ENCODE measurements around the gene EFCAB9. TPM values are rescaled to one million over a fixed set of nuclear protein-coding genes. Genes with fewer than 3 reads are reported as not detected.

Gene EFCAB9
- total and polyA plus RNA-seq, 5 donors from 2014 or later = not detected

DNA sequence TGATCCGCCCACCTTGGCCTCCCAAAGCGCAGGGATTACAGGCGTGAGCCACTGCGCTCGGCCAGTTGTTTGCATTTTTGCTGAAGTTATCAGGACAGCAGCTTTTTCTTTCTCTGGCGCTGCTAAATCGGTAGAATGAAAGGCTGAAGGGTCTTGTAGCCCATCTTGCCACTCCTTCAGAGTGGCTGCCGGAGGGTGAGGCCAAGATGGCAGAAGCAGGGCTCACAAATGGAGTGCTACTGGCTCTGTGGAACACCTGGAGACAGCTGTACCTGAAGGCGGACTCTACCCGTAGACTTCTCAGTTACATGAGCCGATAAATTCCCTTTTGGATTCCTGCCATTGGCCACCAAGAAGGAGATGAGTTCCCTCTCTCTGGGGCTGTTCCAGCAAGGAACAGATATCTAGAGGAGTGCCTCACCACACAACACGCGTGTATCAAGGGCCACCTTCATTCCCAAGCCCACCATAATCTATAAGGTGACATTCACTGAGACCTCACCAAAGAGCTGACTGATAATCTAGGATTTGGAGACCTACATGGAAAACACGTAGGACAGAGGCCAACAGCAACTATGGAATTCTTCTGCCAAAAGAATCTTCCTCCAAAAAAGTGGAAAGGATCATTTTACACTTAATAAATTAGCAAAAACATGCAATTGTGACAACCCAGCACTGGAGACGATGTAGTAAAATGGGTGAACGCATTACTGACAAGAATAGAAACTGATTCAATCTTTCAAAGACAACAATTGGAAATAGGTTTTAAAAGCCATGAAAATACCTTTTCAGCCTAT lies 27.7 kb upstream of the EFCAB9 start:
- no peaks in the 10 kb centered on the region for H3K9me3 Mint-ChIP-seq
- H3K4me3 Mint-ChIP-seq = peak overlapping the region in 3 of 4 donors; percentile 9 to 51 (median 45)
- no peaks in the 10 kb centered on the region for H3K27me3 Mint-ChIP-seq
- Histone ChIP-seq H3K9me3 (ENCODE audit: control insufficient read depth in 2 of 2, low read length in 2 of 2) (no peaks in the 10 kb centered on the region), H3K27me3 (ENCODE audit: control insufficient read depth, insufficient read depth, low read length) (no peaks in the 10 kb centered on the region), H3K4me3 (ENCODE audit: low read depth, low read length) (no peak overlapping the region), H3K36me3 (ENCODE audit: control insufficient read depth, insufficient read depth, low read length) (peaks cover 52% of the 10 kb centered on the region), H3K4me1 (ENCODE audit: control insufficient read depth, insufficient read depth, low read length, poor library complexity, severe bottlenecking) (peaks cover 89% of the 10 kb centered on the region), H3K27ac (ENCODE audit: insufficient read depth, low read length, poor library complexity, severe bottlenecking) (no peak overlapping the region)
- peaks cover 17% of the 10 kb centered on the region for H3K36me3 Mint-ChIP-seq
- peak overlapping the region; percentile 31 to 87 (median 69) for H3K27ac Mint-ChIP-seq
- ATAC-seq (ENCODE audit: low read depth in 2 of 2) (no peak), DNase-seq (no peak)
- peaks cover 29 to 93% (median 63%) of the 10 kb centered on the region in 4 donors for H3K4me1 Mint-ChIP-seq

DNA sequence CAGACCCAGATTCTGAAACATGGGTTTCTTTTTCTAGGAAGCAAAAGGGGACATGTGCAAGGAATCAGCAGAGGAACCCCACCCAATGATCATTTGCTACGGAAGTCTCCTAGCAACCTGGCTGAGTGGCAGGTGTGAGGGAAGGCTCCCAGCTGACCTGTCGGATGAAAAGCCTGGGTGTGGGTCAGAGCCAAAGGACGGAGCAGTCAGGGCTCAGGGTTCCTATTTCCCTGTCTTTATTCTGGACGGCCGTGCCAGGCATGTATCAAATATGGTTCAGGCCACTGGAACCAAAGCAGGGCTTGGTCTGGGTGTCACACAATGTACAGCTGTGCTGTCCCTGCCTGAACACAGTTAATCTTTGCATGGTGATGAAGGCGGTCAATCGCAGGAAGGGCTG lies 26.1 kb upstream of the EFCAB9 start:
- Histone ChIP-seq H3K4me1 (ENCODE audit: control insufficient read depth, insufficient read depth, low read length, poor library complexity, severe bottlenecking) (peaks cover 84% of the 10 kb centered on the region), H3K27ac (ENCODE audit: insufficient read depth, low read length, poor library complexity, severe bottlenecking) (no peak overlapping the region), H3K36me3 (ENCODE audit: control insufficient read depth, insufficient read depth, low read length) (peaks cover 57% of the 10 kb centered on the region), H3K27me3 (ENCODE audit: control insufficient read depth, insufficient read depth, low read length) (no peaks in the 10 kb centered on the region), H3K9me3 (ENCODE audit: control insufficient read depth in 2 of 2, low read length in 2 of 2) (no peaks in the 10 kb centered on the region), H3K4me3 (ENCODE audit: low read depth, low read length) (no peak overlapping the region)
- Mint-ChIP-seq H3K9me3 (no peaks in the 10 kb centered on the region), H3K27ac (peak overlapping the region; percentile 46 to 89 (median 66)), H3K4me3 (peak overlapping the region in 3 of 4 donors; percentile 8 to 81 (median 41)), H3K36me3 (peaks cover 17% of the 10 kb centered on the region), H3K27me3 (no peaks in the 10 kb centered on the region), H3K4me1 (peaks cover 24 to 95% (median 61%) of the 10 kb centered on the region in 4 donors)
- DNase-seq = no peak
- ATAC-seq (ENCODE audit: low read depth in 2 of 2) = no peak

DNA sequence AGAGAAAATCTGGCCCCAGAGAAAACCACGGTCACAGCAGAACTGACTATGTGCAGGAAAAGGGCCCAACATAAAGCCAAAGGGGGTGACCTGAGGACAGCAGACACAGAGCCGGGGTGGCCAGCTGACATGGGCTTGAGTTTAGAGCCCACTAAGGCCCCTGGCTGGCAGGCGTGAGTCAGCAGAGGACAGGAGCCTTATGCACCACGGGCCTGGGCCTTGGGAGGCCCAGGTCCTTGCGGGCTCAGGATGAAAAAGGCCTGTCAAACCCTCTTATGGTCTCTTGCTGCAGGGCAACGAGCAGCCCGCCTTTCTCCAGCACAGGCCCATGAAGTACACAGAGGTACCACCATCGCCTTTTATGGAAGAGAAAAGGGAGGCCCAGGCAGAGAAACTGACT lies 25.7 kb upstream of the EFCAB9 start:
- Mint-ChIP-seq H3K4me1 (peaks cover 25 to 95% (median 60%) of the 10 kb centered on the region in 4 donors), H3K9me3 (no peaks in the 10 kb centered on the region), H3K27ac (peak overlapping the region; percentile 29 to 89 (median 46)), H3K27me3 (no peaks in the 10 kb centered on the region), H3K36me3 (peaks cover 17% of the 10 kb centered on the region), H3K4me3 (peak overlapping the region; percentile 22 to 81 (median 52))
- H3K27ac ChIP-seq (ENCODE audit: insufficient read depth, low read length, poor library complexity, severe bottlenecking) = peak overlapping the region; percentile 55
- H3K27me3 ChIP-seq (ENCODE audit: control insufficient read depth, insufficient read depth, low read length) = no peaks in the 10 kb centered on the region
- H3K9me3 ChIP-seq (ENCODE audit: control insufficient read depth in 2 of 2, low read length in 2 of 2) = no peaks in the 10 kb centered on the region
- DNase-seq (no peak), ATAC-seq (ENCODE audit: low read depth in 2 of 2) (no peak)
- H3K4me1 ChIP-seq (ENCODE audit: control insufficient read depth, insufficient read depth, low read length, poor library complexity, severe bottlenecking) = peaks cover 84% of the 10 kb centered on the region
- no peak overlapping the region for H3K4me3 ChIP-seq (ENCODE audit: low read depth, low read length)
- H3K36me3 ChIP-seq (ENCODE audit: control insufficient read depth, insufficient read depth, low read length) = peaks cover 56% of the 10 kb centered on the region

DNA sequence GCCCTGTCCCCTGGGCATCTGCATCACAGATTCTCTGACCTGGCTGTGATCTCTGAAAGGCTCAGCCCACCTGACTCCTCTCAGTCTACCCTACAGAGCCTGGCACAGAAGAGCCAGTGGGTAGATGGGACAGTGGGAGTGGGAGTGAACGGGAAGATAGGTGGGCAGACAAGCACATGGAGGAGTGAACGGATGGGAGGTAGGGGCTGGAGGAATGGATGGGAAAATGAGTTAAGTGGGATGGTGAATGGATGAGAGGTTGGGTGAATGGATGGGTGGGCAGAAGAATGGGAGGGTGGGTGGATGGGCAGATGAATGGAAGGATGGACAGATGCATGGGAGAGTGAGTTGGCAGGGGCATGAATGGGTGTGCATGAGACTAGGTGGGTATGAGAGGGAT lies 24.8 kb upstream of the EFCAB9 start:
- Histone ChIP-seq H3K27ac (ENCODE audit: insufficient read depth, low read length, poor library complexity, severe bottlenecking) (peak overlapping the region; percentile 55), H3K36me3 (ENCODE audit: control insufficient read depth, insufficient read depth, low read length) (peaks cover 55% of the 10 kb centered on the region), H3K4me3 (ENCODE audit: low read depth, low read length) (peak overlapping the region; percentile 19), H3K9me3 (ENCODE audit: control insufficient read depth in 2 of 2, low read length in 2 of 2) (no peaks in the 10 kb centered on the region), H3K27me3 (ENCODE audit: control insufficient read depth, insufficient read depth, low read length) (no peaks in the 10 kb centered on the region), H3K4me1 (ENCODE audit: control insufficient read depth, insufficient read depth, low read length, poor library complexity, severe bottlenecking) (peaks cover 84% of the 10 kb centered on the region)
- ATAC-seq (ENCODE audit: low read depth in 2 of 2) = no peak
- H3K9me3 Mint-ChIP-seq = no peaks in the 10 kb centered on the region
- peak overlapping the region; percentile 83 to 89 (median 87) for H3K27ac Mint-ChIP-seq
- peaks cover 31 to 96% (median 65%) of the 10 kb centered on the region in 4 donors for H3K4me1 Mint-ChIP-seq
- DNase-seq = no peak
- H3K4me3 Mint-ChIP-seq = peak overlapping the region in 3 of 4 donors; percentile 68 to 81 (median 78)
- peaks cover 24% of the 10 kb centered on the region for H3K36me3 Mint-ChIP-seq
- no peaks in the 10 kb centered on the region for H3K27me3 Mint-ChIP-seq

DNA sequence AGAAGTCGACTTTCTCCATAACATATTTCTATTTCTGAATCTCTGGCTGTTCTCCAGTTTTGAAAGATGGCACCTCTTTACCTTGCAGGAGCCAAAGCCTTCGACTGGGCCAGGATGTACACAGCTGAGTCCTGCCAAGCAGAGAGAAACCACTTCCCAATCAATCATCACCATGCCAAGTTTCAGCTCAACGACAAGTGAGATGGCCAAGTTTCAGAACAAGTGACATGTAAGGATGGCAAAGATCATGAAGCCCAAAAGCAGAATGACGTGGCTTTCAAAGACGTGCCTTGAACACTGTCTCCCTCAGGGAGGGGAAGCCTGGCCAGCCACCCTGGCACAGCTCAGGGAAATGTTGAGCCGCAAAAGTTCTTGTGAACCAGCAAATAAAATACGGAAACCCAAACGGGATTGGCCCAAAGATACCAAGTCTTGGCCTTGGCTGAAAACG lies 23.7 kb upstream of the EFCAB9 start:
- DNase-seq (peak in 1 of 3 donors; percentile 23), ATAC-seq (ENCODE audit: low read depth in 2 of 2) (no peak)
- Histone ChIP-seq H3K4me1 (ENCODE audit: control insufficient read depth, insufficient read depth, low read length, poor library complexity, severe bottlenecking) (peaks cover 83% of the 10 kb centered on the region), H3K4me3 (ENCODE audit: low read depth, low read length) (peak overlapping the region; percentile 26), H3K27ac (ENCODE audit: insufficient read depth, low read length, poor library complexity, severe bottlenecking) (peak overlapping the region; percentile 39), H3K36me3 (ENCODE audit: control insufficient read depth, insufficient read depth, low read length) (peaks cover 54% of the 10 kb centered on the region), H3K27me3 (ENCODE audit: control insufficient read depth, insufficient read depth, low read length) (no peaks in the 10 kb centered on the region), H3K9me3 (ENCODE audit: control insufficient read depth in 2 of 2, low read length in 2 of 2) (no peaks in the 10 kb centered on the region)
- H3K27me3 Mint-ChIP-seq = peaks cover 4% of the 10 kb centered on the region
- H3K36me3 Mint-ChIP-seq = peaks cover 24% of the 10 kb centered on the region
- H3K4me3 Mint-ChIP-seq = peak overlapping the region; percentile 58 to 81 (median 78)
- peak overlapping the region; percentile 89 to 91 (median 90) for H3K27ac Mint-ChIP-seq
- no peaks in the 10 kb centered on the region for H3K9me3 Mint-ChIP-seq
- peaks cover 31 to 98% (median 69%) of the 10 kb centered on the region in 4 donors for H3K4me1 Mint-ChIP-seq

DNA sequence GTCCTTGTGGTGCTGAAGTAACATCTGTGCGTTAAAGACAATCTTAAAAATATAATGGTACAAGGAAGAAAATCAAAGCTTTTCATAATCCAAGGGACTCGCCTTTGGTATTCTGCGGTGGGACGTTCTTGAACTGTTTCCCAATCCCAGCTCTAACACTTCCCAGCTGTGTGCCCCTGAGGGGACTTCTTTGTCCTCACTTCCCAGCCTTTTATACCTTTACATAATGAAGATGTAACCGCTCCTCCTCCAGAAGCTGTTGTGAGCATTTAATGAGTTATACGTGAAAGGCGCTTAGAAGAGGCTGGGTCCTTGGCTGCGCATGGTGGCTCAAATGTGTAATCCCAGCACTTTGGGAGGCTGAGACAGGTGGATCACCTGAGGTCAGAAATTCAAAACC lies 22.9 kb upstream of the EFCAB9 start:
- H3K27ac ChIP-seq (ENCODE audit: insufficient read depth, low read length, poor library complexity, severe bottlenecking) = peak overlapping the region; percentile 42
- no peaks in the 10 kb centered on the region for H3K9me3 Mint-ChIP-seq
- peak overlapping the region in 2 of 4 donors; percentile 81 to 84 for H3K4me3 Mint-ChIP-seq

DNA sequence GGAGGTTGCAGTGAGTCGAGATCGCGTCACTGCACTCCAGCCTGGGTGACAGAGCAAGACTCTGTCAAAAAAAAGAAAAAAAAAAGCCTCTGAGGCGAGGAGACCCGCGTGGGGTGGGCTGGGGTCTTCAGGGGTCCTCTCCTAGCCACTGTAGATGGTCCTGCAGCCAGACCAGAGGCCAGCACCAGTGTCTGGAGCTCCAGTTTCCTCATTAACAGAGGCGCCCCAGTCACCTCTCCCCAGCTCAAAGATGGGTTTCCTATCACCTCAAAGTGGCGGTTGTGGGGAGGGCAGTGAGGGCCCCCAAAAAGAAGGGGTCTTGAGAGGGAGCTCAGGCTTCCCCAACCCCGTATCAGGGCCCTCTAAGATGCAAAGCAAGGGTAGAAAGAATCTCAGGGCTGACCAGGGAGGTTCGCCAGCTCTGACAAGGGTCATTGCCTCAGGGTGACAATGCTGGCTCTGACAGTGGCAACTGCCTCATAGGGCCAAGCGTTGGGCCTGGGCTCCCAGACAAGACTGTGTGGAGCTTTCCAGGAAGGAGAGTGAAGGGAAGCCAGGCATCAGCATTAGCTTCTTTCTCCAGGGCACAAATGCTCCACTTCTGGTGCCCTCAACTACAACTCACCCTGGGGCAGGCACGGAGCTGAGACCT lies 20.9 kb upstream of the EFCAB9 start:
- Mint-ChIP-seq H3K27ac (peak overlapping the region; percentile 98 to 99 (median 99)), H3K27me3 (peaks cover 4% of the 10 kb centered on the region), H3K4me1 (peaks cover 24 to 100% (median 74%) of the 10 kb centered on the region in 4 donors), H3K9me3 (no peaks in the 10 kb centered on the region), H3K36me3 (peaks cover 34% of the 10 kb centered on the region), H3K4me3 (peak overlapping the region; percentile 95 to 99 (median 98))
- Histone ChIP-seq H3K4me1 (ENCODE audit: control insufficient read depth, insufficient read depth, low read length, poor library complexity, severe bottlenecking) (peaks cover 92% of the 10 kb centered on the region), H3K4me3 (ENCODE audit: low read depth, low read length) (peak overlapping the region; percentile 64), H3K27me3 (ENCODE audit: control insufficient read depth, insufficient read depth, low read length) (no peaks in the 10 kb centered on the region), H3K27ac (ENCODE audit: insufficient read depth, low read length, poor library complexity, severe bottlenecking) (peak overlapping the region; percentile 96), H3K36me3 (ENCODE audit: control insufficient read depth, insufficient read depth, low read length) (peaks cover 41% of the 10 kb centered on the region), H3K9me3 (ENCODE audit: control insufficient read depth in 2 of 2, low read length in 2 of 2) (no peaks in the 10 kb centered on the region)
- DNase-seq = no peak
- ATAC-seq (ENCODE audit: low read depth in 2 of 2) = no peak

More for the DNA sequence above, 22.9 kb upstream of the EFCAB9 start:
- Histone ChIP-seq H3K4me3 (ENCODE audit: low read depth, low read length) (peak overlapping the region; percentile 7), H3K27me3 (ENCODE audit: control insufficient read depth, insufficient read depth, low read length) (no peaks in the 10 kb centered on the region), H3K36me3 (ENCODE audit: control insufficient read depth, insufficient read depth, low read length) (peaks cover 47% of the 10 kb centered on the region), H3K9me3 (ENCODE audit: control insufficient read depth in 2 of 2, low read length in 2 of 2) (no peaks in the 10 kb centered on the region), H3K4me1 (ENCODE audit: control insufficient read depth, insufficient read depth, low read length, poor library complexity, severe bottlenecking) (peaks cover 86% of the 10 kb centered on the region)
- H3K4me1 Mint-ChIP-seq = peaks cover 31 to 100% (median 75%) of the 10 kb centered on the region in 4 donors
- H3K36me3 Mint-ChIP-seq = peaks cover 27% of the 10 kb centered on the region
- H3K27me3 Mint-ChIP-seq = peaks cover 4% of the 10 kb centered on the region
- ATAC-seq (ENCODE audit: low read depth in 2 of 2) (no peak), DNase-seq (no peak)
- peak overlapping the region; percentile 51 to 90 (median 89) for H3K27ac Mint-ChIP-seq
